Hematopoietic multipotent progenitor cell treated with erythropoietin and hydrocortisone succinate and interleukin-3 and kit ligand, for 15 days (in vitro differentiated cells): ENCODE measurements around the gene LAP3.
A peak's percentile ranks its signal among the peaks of the same experiment; 100 is the strongest.
"Not testable (repeated sequence)": the region's sequence is repeated elsewhere in the genome, so short reads cannot be mapped to it uniquely, and the experiment has no call there.

Experiments
- DNase-seq: peaks from one replicate; pipeline ENCODE4 v3.0.0-alpha.2; 2015; ENCODE audit warnings: low spot score

LAP3 gene

GRCh38 chr4:17562157-17562556 is 14.8 kb upstream of the LAP3 start:
- DNase-seq, result no peak

DNA sequence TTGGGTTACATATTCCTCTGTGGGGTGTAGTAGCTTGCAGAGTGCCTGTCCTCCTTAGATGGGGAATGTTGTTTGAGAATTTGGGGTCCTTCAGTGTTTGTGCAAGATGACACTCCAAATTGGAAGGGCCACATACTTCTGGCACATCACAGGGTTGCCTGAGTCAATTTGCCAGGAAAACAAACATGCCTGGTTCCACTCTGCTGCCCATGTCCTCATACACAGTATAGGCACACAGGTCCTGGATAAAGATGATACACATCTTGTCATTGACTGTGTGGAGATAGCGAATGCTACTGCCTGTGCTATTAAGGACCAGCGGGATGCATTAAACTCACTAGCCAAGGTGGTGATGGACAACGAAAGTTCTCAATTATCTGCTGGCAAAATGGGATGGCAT is 11.2 kb upstream of the LAP3 start:
- DNase-seq, result no peak

- DNase-seq, result no peak
Measured at GRCh38 chr4:17567271-17567670, 9.7 kb upstream of the LAP3 start.

DNA sequence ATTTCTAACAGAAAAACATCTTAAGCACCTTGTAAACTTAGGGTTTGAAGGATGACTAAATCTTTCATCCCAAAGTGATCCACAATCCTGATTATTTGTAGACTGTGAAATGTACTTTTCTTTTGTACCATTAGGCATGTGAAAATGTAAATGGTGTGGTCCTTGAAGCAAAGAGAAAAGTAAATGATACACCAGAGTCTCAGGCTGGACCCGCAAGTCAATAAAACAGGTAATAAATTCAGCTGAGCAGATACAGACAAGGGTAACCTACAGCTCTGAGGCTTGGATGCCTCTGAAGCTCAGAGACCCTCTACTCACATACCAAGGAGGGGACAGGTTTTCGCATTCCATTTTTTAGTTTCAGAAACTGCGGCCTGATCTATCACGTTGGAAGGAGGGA is 2.8 kb upstream of the LAP3 start:
- DNase-seq, result no peak

DNA sequence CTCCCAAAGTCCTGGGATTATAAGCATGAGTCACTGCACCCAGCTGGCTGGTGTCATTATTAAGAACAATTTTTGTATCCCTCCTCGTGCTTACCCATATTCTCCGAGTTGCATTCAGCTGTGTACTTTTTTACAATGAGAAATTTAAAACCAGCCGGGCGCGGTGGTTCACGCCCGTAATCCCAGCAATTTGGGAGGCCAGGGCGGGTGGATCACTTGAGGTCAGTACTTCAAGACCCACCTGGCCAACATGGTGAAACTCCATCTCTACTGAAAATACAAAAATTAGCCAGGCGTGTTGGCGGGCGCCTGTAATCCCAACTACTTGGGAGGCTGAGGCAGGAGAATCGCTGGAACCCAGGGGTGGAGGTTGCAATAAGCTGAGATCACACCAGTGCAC is 1.8 kb upstream of the LAP3 start:
- DNase-seq, result not testable (repeated sequence)

DNA sequence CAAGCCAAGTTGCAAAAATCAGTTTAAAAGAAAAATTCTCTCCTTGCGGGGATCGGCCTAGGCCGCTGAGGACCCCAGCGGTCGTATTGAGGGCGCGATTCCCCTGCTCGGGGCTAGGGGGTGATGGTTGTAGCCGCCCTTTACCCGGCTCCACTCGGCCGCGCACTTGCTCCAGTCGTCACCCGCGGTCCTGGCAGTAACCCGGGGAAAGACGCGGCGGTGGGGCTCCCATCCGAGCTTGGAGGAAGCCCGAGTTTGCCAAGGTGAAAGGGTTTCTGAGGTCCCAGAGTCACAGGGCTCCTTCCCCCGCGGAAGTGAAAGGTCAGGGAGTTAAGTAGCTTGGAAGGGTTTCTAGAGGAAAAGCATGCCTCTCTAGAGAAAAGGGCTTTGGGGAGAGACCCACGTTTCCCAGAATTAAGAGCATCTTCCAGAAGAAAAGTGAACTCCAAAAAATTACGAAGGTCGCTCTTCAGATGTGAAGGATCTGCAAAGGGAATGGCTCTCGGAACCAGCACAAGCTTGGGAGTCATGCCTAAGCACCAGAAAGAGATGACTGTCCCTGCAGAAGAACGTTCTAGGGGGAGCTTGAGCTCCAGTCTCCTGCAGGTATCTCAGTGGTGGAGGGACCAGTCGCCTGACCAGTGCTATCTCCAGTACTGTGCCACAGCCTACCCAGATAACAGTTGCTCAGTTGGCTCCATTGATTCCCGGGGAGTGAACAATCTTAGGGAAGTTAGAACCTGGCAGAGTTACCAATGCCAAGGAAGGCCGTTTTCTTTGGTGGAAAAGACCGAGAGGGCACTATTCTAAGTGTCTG is 875 bp downstream of the LAP3 start:
- DNase-seq, result peak; percentile 24

- no peak for DNase-seq
Measured at GRCh38 chr4:17578482-17578891, 1.5 kb downstream of the LAP3 start.

GRCh38 chr4:17580969-17581368 is 4.0 kb downstream of the LAP3 start:
- no peak for DNase-seq

DNA sequence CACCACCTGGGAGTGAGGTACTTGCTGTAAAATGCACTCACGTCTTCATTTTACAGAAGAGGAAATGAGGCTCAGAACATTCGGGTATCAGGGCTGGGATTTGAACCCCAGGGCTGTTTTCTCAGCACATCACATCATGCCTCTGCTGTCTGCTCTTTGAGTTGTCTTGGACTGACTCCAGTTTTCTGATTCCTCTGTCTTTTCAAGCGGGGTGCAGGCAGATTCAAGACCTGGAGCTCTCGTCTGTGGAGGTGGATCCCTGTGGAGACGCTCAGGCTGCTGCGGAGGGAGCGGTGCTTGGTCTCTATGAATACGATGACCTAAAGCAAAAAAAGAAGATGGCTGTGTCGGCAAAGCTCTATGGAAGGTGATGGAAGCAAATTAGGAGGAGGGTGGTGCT is 6.3 kb downstream of the LAP3 start:
- no peak for DNase-seq

GRCh38 chr4:17583941-17584340 is 6.9 kb downstream of the LAP3 start:
- DNase-seq, result no peak

DNA sequence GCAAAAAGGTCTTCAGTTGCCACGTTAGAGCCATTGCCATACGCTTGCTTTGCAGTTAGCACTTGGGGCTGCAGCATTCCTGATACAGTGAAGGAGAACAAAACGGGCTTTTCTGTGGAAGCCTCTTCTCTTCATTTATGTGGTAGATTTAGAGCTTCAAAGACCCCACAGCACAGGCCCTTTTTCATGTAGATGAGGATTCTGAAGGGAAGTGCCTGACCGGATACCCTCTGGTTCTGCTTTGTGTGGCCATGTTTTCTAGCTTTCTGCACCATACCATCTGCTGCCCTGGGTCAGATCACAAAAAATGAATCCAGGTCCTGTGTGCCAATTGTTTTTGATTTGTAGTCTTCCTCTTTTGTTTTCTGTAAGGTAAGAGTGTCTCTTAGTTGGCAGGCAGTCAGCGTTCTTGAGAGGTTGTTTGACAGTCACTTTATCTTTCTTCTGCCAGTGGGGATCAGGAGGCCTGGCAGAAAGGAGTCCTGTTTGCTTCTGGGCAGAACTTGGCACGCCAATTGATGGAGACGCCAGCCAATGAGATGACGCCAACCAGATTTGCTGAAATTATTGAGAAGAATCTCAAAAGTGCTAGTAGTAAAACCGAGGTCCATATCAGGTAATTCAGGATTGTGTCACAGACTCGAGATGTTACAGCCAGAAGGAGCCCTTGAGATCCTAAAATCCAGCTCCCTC is 7.7 kb downstream of the LAP3 start:
- DNase-seq, result no peak

- no peak for DNase-seq
Measured at GRCh38 chr4:17587094-17587822, 10.3 kb downstream of the LAP3 start.

DNA sequence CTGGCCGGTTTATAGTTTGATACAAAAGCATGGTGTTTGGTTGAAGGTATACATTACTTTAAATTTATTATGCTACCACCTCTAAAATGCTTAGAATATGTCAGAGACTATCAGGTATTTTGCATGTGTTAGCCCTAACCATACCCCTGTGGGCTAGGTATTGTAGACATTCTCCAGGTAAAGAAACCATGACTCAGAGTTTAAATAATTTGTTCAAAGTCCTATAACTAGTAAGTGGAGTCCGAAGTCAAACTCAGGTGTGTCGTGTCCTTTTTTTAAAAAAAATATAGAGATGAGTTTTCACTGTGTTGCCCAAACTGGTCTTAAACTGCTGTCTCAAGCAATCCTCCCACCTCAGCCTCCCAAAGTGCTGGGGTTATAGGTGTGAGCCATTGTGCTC is 12.4 kb downstream of the LAP3 start:
- no peak for DNase-seq

GRCh38 chr4:17595471-17596005 is 18.5 kb downstream of the LAP3 start:
- no peak for DNase-seq

DNA sequence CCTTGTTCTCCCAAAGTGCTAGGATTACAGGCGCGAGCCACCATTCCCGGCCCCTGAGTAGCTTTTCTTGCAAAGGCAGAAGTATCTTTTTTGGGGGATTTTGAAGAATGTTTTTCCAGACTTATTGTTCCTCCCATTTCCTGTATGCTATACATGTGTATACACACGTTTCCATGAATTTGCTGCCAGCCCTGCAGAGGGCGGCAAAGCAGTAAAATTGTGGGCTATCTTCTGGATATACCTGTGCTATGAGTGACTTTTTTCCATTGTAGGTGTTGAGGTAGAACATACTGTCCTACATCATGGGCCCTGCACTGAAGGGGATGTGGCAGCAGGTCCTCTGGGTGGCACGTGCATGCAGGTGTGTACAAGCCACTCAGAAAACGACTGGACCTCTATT is 20.5 kb downstream of the LAP3 start:
- DNase-seq, result peak; percentile 43

- no peak for DNase-seq
Measured at GRCh38 chr4:17599826-17600225, 22.8 kb downstream of the LAP3 start.

DNA sequence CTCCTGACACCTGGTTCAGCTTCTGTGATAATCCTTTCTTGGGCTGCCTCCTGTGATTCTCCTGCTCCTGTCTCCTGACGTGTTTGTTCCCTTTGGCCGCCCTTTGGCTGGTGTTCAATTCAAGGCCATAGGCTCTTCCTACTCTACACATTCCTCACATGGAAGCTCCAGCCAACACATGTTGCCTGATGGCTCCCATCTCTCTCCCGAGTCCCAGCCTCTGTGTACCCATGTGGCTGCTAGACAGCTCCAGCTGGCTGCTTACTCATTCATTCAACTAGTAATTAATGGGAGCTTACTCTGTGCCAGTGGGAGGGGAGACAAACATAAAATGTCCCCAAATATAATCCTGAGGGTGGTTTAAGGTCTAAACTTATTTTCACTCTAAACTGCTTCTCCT is 28.2 kb downstream of the LAP3 start:
- DNase-seq, result no peak

DNA sequence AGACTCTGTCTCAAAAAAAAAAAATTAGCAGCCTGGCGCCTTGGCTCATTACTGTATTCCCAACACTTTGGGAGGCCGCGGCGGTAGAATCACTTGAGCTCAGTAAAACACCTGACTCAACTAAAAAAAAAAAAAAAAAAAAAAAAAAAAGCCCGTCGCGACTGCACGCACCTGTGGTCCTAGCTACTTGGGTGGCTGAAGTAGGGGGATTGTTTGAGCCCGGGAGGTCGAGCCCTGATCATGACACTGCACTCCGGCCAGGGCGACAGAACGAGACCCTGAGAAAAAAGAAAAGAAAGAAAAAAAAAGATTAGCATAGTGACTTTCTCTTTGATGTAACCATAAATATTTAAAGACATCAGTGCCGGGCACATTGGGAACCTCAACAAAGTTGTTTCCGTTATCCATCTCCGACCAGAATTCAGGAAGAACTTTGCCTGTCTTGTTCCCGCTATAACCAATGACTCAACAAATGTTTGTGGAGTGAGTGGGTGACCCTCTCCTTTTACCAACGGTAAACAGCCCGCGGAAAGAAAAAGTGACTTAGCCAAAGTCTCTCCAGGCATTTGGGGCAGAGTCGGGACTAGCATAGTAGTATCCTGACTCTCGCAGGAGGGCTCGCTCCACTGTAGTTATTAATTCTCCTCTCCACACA is 36.9 kb downstream of the LAP3 start:
- no peak for DNase-seq

- DNase-seq, result peak; percentile 98
Measured at GRCh38 chr4:17614416-17615299, 37.7 kb downstream of the LAP3 start, which contains the start of gene MED28. MED28 (plus strand) TSS chr4:17614641; CDS start chr4:17614655, 14 bp downstream.

DNA sequence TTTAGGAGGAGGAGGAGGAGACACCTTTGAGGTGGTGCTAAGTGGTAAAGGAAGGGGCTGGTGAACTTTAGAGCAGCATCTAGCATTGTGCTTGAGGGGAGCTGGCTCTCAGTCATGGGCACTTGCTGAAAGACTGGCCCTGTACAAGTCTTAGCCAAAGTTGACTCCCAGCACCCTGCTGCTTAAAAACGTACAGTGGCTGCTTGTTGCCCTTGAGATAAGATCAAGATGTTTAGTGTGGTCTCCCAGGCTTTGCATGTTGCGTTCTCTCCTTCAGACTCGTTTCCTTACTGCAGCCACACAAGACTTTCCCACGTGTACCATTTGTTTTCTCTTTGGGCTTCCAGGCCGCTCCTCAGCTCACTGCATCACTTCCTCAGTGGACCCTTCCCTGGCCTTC is 39.3 kb downstream of the LAP3 start:
- DNase-seq, result no peak

DNA sequence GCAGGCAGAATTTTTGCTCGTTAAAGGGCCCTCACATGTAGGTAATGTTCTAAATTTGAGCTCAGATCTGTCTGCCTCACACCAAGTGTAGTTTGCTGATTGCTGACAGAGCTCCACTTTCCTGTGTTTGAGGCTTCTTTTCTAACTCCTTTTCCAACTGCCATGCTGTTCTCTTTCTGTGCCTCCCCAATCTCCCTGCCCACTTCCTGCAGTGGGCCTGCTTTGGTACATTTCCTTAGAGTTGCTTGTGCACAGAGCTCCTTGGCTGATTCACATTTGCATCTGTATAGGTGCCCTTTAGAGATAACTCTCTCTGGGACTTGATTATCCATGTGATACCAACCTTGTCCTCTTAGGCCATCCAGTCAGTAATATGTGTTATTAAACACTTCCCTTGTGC is 41.9 kb downstream of the LAP3 start:
- DNase-seq, result no peak
